Tibial nerve (tissue), 3 donors: ENCODE measurements around the gene C1orf35.

ENCODE experiments used
- POLR2A ChIP-seq, 2 donors: fragments of 450-650 bp; IDR thresholded peaks; one replicate each; pipeline ENCODE4 v1.6.1; 2017; ENCODE audit warnings: antibody characterized with exemption in 2 of 2, mild to moderate bottlenecking in 2 of 2, moderate library complexity in 2 of 2
- TF ChIP-seq, protein P1 (sequence below), 5 experiments: fragments of 200-600 bp in 3 of 5; fragments of 450-650 bp in 2 of 5; sonication (generic) in 3 of 5; IDR thresholded peaks; one replicate each; pipeline ENCODE4 v1.5.1; 2016 to 2019; ENCODE audit warnings: antibody characterized with exemption in 5 of 5, mild to moderate bottlenecking in 3 of 5, moderate library complexity in 2 of 5

DNA sequence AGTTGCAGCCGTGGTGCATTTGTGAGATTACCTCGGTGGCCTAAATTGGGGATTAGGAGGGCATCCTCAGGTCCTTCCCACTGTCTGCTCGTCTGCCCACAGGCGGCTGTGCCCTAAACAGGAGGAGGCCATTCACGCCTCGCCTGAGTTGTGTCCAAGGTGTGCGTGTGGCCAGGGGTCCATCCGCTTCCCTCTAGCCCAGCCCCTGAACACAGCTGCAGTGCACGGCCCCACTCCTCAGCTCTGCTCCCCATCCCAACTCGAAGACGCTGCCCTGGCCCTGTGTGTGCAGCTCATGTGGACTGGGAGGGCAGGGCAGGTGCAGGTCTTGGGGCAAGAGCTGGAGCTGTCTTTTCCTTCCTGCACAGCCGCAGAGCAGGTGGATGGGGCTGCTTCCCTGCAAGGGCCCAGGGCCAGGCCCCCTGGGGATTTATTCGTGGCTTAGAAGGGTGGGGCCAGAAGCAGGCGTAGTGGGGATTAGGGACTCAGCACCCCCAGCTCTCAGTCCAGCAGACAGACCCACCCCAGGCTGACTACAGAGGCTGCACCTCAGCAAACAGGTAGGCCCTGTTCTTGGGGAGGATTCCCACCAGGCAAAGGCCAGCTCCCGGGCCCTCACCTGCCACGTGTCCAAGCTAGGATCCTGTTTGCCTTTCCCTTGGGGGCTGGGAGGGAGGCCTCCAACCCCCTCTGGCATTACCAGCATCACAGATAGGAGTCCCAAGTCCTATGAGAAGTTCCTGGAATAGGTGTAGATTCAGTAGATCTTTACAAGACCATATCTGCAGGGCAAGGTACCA lies 41.3 kb upstream of the C1orf35 start:
- TF ChIP-seq, protein P1, sequence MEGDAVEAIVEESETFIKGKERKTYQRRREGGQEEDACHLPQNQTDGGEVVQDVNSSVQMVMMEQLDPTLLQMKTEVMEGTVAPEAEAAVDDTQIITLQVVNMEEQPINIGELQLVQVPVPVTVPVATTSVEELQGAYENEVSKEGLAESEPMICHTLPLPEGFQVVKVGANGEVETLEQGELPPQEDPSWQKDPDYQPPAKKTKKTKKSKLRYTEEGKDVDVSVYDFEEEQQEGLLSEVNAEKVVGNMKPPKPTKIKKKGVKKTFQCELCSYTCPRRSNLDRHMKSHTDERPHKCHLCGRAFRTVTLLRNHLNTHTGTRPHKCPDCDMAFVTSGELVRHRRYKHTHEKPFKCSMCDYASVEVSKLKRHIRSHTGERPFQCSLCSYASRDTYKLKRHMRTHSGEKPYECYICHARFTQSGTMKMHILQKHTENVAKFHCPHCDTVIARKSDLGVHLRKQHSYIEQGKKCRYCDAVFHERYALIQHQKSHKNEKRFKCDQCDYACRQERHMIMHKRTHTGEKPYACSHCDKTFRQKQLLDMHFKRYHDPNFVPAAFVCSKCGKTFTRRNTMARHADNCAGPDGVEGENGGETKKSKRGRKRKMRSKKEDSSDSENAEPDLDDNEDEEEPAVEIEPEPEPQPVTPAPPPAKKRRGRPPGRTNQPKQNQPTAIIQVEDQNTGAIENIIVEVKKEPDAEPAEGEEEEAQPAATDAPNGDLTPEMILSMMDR (IDR thresholded peaks at IDR 0.05), result no peak
- no peak for TF ChIP-seq POLR2A (IDR thresholded peaks at IDR 0.05)
